Measurements from ENCODE around the gene TP53RK.
"Not testable (repeated sequence)": the region's sequence is repeated elsewhere in the genome, so short reads cannot be mapped to it uniquely, and the experiment has no call there.

The TP53RK gene

GRCh38 chr20:46683011-46683667 lies 6.1 kb downstream of the TP53RK start:
- no peak for DNase-seq (ENCODE audit: low spot score)

- DNase-seq (ENCODE audit: low spot score): no peak
These were observed 7.0 kb downstream of the TP53RK start for GRCh38 chr20:46682063-46682821.

- peak; percentile 61 for DNase-seq (ENCODE audit: low spot score)
These were observed 8.0 kb downstream of the TP53RK start for GRCh38 chr20:46681032-46681854.

GRCh38 chr20:46680684-46681031 lies 8.6 kb downstream of the TP53RK start:
- no peak for DNase-seq (ENCODE audit: low spot score)

- no peak for DNase-seq (ENCODE audit: low spot score)
These were observed 10.7 kb downstream of the TP53RK start for GRCh38 chr20:46678516-46678915.

- no peak for DNase-seq (ENCODE audit: low spot score)
These were observed 11.6 kb downstream of the TP53RK start for GRCh38 chr20:46677608-46678007.

GRCh38 chr20:46676649-46677316 lies 12.5 kb downstream of the TP53RK start:
- DNase-seq (ENCODE audit: low spot score): not testable (repeated sequence)

GRCh38 chr20:46674253-46675083 lies 14.8 kb downstream of the TP53RK start:
- DNase-seq (ENCODE audit: low spot score): peak; percentile 26

GRCh38 chr20:46673394-46674252 lies 15.6 kb downstream of the TP53RK start:
- DNase-seq (ENCODE audit: low spot score): no peak

GRCh38 chr20:46672543-46673148 lies 16.6 kb downstream of the TP53RK start:
- DNase-seq (ENCODE audit: low spot score): no peak

- DNase-seq (ENCODE audit: low spot score): no peak
These were observed 17.2 kb downstream of the TP53RK start for GRCh38 chr20:46671866-46672542.

GRCh38 chr20:46670585-46671584 lies 18.4 kb downstream of the TP53RK start:
- no peak for DNase-seq (ENCODE audit: low spot score)

- no peak for DNase-seq (ENCODE audit: low spot score)
These were observed 19.0 kb downstream of the TP53RK start for GRCh38 chr20:46670228-46670584.

GRCh38 chr20:46666818-46667515 lies 22.3 kb downstream of the TP53RK start:
- no peak for DNase-seq (ENCODE audit: low spot score)

- DNase-seq (ENCODE audit: low spot score): no peak
These were observed 22.9 kb downstream of the TP53RK start for GRCh38 chr20:46666306-46666705.

GRCh38 chr20:46665602-46666001 lies 23.6 kb downstream of the TP53RK start:
- DNase-seq (ENCODE audit: low spot score): no peak

- DNase-seq (ENCODE audit: low spot score): no peak
These were observed 25.7 kb downstream of the TP53RK start for GRCh38 chr20:46663531-46663930.

GRCh38 chr20:46661659-46662058 lies 27.6 kb downstream of the TP53RK start:
- no peak for DNase-seq (ENCODE audit: low spot score)

All from iPS-NIHi11 (cell line).